ENCODE data around the gene EHMT1. TPM values are rescaled to one million over a fixed set of nuclear protein-coding genes. Genes with fewer than 3 reads are reported as not detected.

EHMT1 gene
- total and polyA plus RNA-seq, 2 of the 13 experiments (the other 11 are each of a cell fraction or from before 2014, with no cell fraction given) = 23.0 to 27.1 TPM

GRCh38 chr9:137825324-137825989 lies 206.7 kb downstream of the EHMT1 start:
- H2AFZ ChIP-seq (ENCODE audit: low read length) = no peak overlapping the region
- ATAC-seq (no peak), FAIRE-seq (no peak), DNase-seq (ENCODE audit: low spot score) (no peak)
- 98% methylated on average over 13 of the region's 13 CpGs for WGBS (ENCODE audit: low lambda C conversion rate)
- no TSS peak for BruUV-seq (replicated peaks)
- intact Hi-C loops (cut with micrococcal nuclease; ENCODE audit: unreplicated experiment) (no loop called here), in situ Hi-C loops (cut with HindIII; ENCODE audit: extremely low pct_ligation_motif_present, low pct_unique_long_range_greater_than_20kb) (no loop called here)
- TF ChIP-seq ZNF136 (CRISPR knock-in tag; IDR thresholded peaks at IDR 0.05; ENCODE audit: low read depth) (no peak), ESRRA (CRISPR knock-in tag; IDR thresholded peaks at IDR 0.05; ENCODE audit: low read depth) (no peak), ZNF17 (CRISPR knock-in tag; IDR thresholded peaks at IDR 0.05) (no peak), TEAD3 (CRISPR knock-in tag; optimal IDR thresholded peaks at IDR 0.05; ENCODE audit: borderline replicate concordance) (no peak), WIZ (CRISPR knock-in tag; IDR thresholded peaks at IDR 0.05) (no peak), SNRNP70 (IDR thresholded peaks at IDR 0.05; ENCODE audit: low read depth, low read length) (no peak), SRSF9 (IDR thresholded peaks at IDR 0.05; ENCODE audit: borderline replicate concordance, insufficient read depth, low read depth, low read length, poor library complexity, severe bottlenecking) (no peak)
- TF ChIP-seq, protein P1, sequence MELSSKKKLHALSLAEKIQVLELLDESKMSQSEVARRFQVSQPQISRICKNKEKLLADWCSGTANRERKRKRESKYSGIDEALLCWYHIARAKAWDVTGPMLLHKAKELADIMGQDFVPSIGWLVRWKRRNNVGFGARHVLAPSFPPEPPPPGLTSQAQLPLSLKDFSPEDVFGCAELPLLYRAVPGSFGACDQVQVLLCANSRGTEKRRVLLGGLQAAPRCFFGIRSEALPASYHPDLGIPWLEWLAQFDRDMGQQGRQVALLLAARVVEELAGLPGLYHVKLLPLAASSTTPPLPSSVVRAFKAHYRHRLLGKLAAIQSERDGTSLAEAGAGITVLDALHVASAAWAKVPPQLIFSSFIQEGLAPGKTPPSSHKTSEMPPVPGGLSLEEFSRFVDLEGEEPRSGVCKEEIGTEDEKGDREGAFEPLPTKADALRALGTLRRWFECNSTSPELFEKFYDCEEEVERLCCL (CRISPR knock-in tag; IDR thresholded peaks at IDR 0.05; ENCODE audit: borderline replicate concordance) = no peak
- no peak overlapping the region for H3K9ac ChIP-seq (ENCODE audit: insufficient read depth, low read depth, low read length)
- no peaks in the 10 kb centered on the region for H3K79me2 ChIP-seq (ENCODE audit: insufficient read depth, low read length)
- no peak overlapping the region for H3K4me3 ChIP-seq (replicated peaks in 1 of 3; ENCODE audit: insufficient read depth in 1 of 3, low read depth in 2 of 3, low read length in 3 of 3)
- peaks cover 17 to 27% of the 10 kb centered on the region in 2 experiments for H3K36me3 ChIP-seq (replicated peaks in 1 of 2; ENCODE audit: control insufficient read depth in 1 of 2, insufficient read depth in 2 of 2, low read length in 2 of 2)
- POLR2A ChIA-PET = no interaction called here
- H3K4me2 ChIP-seq (ENCODE audit: low read depth, low read length) = no peak overlapping the region
- no peaks in the 10 kb centered on the region for H3K9me3 ChIP-seq (ENCODE audit: low read length)
- H3K4me1 ChIP-seq (ENCODE audit: insufficient read depth, low read length) = no peaks in the 10 kb centered on the region
- no peaks in the 10 kb centered on the region for H4K20me1 ChIP-seq (ENCODE audit: insufficient read depth, low read length)
- H3K27ac ChIP-seq (ENCODE audit: extremely low read length, insufficient read depth, low read length) = no peak overlapping the region
- no peaks in the 10 kb centered on the region for H3K27me3 ChIP-seq (ENCODE audit: control insufficient read depth in 1 of 2, insufficient read depth in 2 of 2, low read length in 2 of 2)
- CTCF ChIA-PET (ENCODE audit: low intra/inter-chr PET ratio, low total read pairs) = no interaction called here

Data from HepG2 (cell line).